ENCODE data around the gene FCMR.
"Not testable (repeated sequence)": the region's sequence is repeated elsewhere in the genome, so short reads cannot be mapped to it uniquely, and the experiment has no call there.

Gene FCMR

GRCh38 chr1:206868264-206868663 lies 53.5 kb downstream of the FCMR start:
- no peak for DNase-seq

- no peak for DNase-seq
Measured at GRCh38 chr1:206867716-206868115, 54.0 kb downstream of the FCMR start.

GRCh38 chr1:206867239-206867638 lies 54.5 kb downstream of the FCMR start:
- no peak for DNase-seq

GRCh38 chr1:206866062-206866461 lies 55.7 kb downstream of the FCMR start:
- no peak for DNase-seq

- DNase-seq = peak; percentile 83 to 89
Measured at GRCh38 chr1:206864939-206865671, 56.6 kb downstream of the FCMR start, which contains the start of gene IL20. Gene IL20, plus strand, starts transcription at chr1:206865623. Its CDS starts 230 bp downstream, at chr1:206865853.

GRCh38 chr1:206863266-206863665 lies 58.5 kb downstream of the FCMR start:
- DNase-seq = no peak

- DNase-seq = no peak
Measured at GRCh38 chr1:206860165-206860564, 61.6 kb downstream of the FCMR start.

- peak in 1 of 2 donors; percentile 6 for DNase-seq
Measured at GRCh38 chr1:206859082-206859521, 62.6 kb downstream of the FCMR start.

- DNase-seq = peak in 1 of 2 donors; percentile 24
Measured at GRCh38 chr1:206856674-206857464, 64.9 kb downstream of the FCMR start.

- no peak for DNase-seq
Measured at GRCh38 chr1:206855859-206856258, 65.9 kb downstream of the FCMR start.

GRCh38 chr1:206854401-206855129 lies 67.2 kb downstream of the FCMR start:
- no peak for DNase-seq

GRCh38 chr1:206853696-206854095 lies 68.0 kb downstream of the FCMR start:
- DNase-seq = not testable (repeated sequence)
